HG03139 (cell line): Measurements from ENCODE around the gene PRG2.
"Not testable (repeated sequence)": the region's sequence is repeated elsewhere in the genome, so short reads cannot be mapped to it uniquely, and the experiment has no call there.

Source experiments
- ATAC-seq: cut with Tn5 transposase; IDR thresholded peaks from one replicate; pipeline ENCODE4 v1.9.1; 2021; ENCODE audit not compliant: unreplicated experiment

The PRG2 gene

DNA sequence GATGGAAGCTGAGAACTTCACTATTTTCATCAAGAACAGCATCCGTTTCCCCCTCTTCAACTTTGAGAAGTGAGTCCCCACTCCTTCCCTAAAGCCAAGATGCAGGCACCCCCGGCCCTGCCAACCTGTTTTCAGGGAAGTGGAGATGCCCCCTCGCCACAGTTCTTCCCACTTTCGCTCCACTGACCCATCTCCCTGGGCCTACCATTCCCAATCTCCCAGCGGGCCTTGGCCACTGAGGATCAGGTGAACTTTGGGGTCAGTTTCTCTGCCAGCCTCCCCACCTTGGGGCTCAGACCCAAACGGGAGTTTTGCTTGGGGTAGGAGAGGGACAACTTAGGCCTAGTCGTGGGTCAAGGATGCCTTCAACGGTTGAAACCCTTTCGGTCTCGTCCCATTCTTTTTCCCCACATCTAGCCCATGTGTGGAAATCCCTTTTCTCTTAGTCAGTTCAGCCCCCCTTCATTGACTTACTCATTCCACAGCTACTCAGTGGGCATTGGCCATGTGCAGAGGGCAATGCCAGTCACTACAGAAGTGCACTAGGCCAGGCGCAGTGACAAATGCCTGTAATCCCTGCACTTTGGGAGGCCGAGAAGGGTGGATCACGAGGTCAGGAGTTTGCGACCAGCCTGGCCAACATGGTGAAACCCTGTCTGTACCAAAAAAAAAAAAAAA, 41.7 kb downstream of the PRG2 start:
- no peak for ATAC-seq

- no peak for ATAC-seq
Measured at GRCh38 chr11:57348052-57348451, 42.4 kb downstream of the PRG2 start.

DNA sequence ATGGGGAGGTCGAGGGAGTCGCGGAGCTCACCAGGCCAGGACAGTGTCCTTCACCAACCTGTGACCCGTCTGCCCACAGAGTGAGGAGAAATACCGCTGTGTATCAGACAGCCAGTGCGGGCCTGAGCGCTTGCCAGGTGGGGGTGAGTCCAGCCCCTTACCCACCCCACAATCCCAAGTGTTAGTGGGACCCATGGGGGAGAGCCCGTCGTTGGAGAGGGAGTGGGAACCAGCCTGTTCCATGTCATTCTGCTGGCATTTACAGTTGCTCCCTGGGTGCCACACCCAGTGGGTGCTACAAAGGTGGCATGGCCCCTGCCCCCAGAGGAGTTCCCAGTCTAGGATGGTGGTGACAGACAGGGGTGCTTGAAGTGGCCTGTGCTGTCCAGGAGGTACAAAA, 43.1 kb downstream of the PRG2 start:
- ATAC-seq: no peak

GRCh38 chr11:57345555-57346211, 44.8 kb downstream of the PRG2 start:
- peak; percentile 66 for ATAC-seq

DNA sequence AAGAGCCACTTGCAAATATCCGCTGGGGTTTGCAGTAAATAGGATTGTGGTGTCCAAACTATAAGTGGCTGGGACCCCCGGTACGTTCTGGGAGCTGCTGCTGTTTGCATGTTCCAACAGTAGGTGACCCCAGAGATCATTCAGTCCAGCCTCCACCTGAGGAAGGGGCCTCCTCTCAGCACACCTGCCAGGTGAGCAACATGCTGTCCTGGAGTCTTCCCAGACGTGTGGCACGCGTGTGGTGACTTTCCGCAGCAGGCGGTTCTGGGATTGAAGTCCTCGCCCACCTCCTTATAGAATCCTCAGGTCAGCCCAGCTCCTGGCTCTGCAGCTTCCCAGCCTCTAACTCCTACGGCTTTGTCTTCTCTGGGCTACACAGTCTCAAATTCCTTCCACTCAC, 45.6 kb downstream of the PRG2 start:
- no peak for ATAC-seq

GRCh38 chr11:57343825-57344224, 46.6 kb downstream of the PRG2 start:
- no peak for ATAC-seq

DNA sequence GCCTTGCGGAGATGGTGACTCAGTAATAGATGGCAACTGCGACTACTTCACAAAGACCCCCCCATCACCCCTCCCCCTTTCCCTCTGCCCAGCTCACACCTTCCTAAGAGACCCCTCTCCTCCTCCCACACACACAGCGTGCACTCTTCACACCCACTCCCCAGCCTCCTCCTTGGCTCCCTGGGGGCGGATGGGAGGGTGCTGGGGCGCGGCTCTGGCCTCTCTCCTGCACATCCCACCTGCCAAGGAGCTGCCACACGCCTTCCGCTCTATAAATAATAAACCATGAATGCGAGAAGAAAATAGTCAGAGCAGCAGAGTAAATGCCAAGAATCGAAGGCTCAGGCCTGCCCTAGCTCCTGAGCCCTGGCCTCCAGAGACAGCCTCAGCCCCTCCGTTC, 47.7 kb downstream of the PRG2 start:
- no peak for ATAC-seq

DNA sequence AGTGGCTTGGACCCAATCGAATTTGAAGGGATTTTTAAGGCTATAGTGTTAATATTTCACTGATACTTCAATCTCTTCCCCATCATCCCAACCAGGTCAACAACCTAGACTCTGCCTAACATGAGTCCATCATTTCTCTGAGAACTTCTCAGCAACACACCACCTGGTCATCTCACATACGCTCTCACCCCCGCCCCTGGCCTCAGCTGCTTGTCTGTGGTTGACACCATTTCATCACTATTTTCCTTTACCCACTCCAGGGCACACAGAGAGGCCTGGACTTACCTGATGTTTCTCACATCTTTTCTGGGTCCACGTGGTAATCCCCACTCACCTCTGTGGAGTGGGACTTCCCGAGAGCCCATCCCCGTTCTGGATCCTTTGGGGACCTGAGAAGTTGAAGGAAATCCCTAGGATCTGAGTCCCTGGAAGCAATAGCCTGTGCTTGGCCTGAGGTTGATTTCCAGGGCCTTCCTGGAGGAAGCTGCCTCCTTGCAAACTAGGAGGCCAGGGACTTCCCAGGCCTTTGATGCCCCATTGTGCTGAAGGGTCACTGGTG, 49.1 kb downstream of the PRG2 start:
- ATAC-seq: no peak

- no peak for ATAC-seq
Measured at GRCh38 chr11:57340039-57340615, 50.3 kb downstream of the PRG2 start.

DNA sequence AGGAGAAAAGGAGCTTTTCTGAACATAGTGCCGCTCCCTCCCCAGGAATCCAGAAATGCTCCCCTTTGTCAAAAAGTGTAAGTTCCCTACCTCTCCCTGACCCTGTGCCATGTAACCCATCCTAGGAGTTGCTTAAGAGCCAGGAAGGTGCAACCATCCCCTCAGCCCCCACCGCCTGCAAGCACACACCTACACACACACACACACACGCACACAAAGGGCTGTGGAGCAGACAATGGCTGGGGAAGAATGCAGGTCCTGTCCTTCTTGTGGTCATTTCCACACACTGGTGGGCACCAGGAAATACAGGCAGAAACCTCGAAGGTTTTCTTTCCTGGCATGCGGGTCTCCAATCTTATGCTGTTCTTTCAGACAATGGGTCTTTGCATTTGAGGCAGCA, 51.1 kb downstream of the PRG2 start:
- no peak for ATAC-seq

GRCh38 chr11:57338142-57338541, 52.3 kb downstream of the PRG2 start, which contains the start of gene P2RX3:
Gene P2RX3, plus strand, starts transcription at chr11:57338352. Its CDS starts 199 bp downstream, at chr11:57338551.
- ATAC-seq: no peak

GRCh38 chr11:57336856-57337255, 53.6 kb downstream of the PRG2 start:
- ATAC-seq: not testable (repeated sequence)
